Neuronal stem cell (in vitro differentiated cells): ENCODE data around the gene HOXA11.
A peak's percentile ranks its signal among the peaks of the same experiment; 100 is the strongest.

Experiments used
- DNase-seq: peaks from one replicate; pipeline ENCODE4 v3.0.0-alpha.2; 2013; ENCODE audit warnings: low spot score
- H2AFZ ChIP-seq: one replicate; pipeline ENCODE4 v1.6.1; 2013; ENCODE audit warnings: mild to moderate bottlenecking, low read length, inconsistent platforms
- H2AK5ac ChIP-seq: 2 replicates; pipeline ENCODE4 v1.6.1; 2013; ENCODE audit warnings: low read depth, mild to moderate bottlenecking, inconsistent platforms, low read length, moderate library complexity, mixed read lengths
- H2BK120ac ChIP-seq: 2 replicates; pipeline ENCODE4 v1.6.1; 2013; ENCODE audit warnings: low read depth, mild to moderate bottlenecking, inconsistent platforms, low read length, moderate library complexity, mixed read lengths
- H2BK12ac ChIP-seq: one replicate; pipeline ENCODE4 v1.6.1; 2013; ENCODE audit warnings: low read length, inconsistent platforms
- H2BK15ac ChIP-seq: 2 replicates; pipeline ENCODE4 v1.6.1; 2013; ENCODE audit warnings: mild to moderate bottlenecking, low read length, inconsistent platforms, mixed read lengths
- H2BK5ac ChIP-seq: one replicate; pipeline ENCODE4 v1.6.1; 2013; ENCODE audit warnings: inconsistent platforms, mild to moderate bottlenecking, low read length, moderate library complexity
- H3K14ac ChIP-seq: one replicate; pipeline ENCODE4 v1.6.1; 2013; ENCODE audit warnings: low read length, inconsistent platforms
- H3K18ac ChIP-seq: 2 replicates; pipeline ENCODE4 v1.6.1; 2013; ENCODE audit warnings: low read length, inconsistent platforms
- H3K23ac ChIP-seq: 2 replicates; pipeline ENCODE4 v1.6.1; 2013; ENCODE audit warnings: low read depth, mild to moderate bottlenecking, mixed read lengths, low read length, inconsistent platforms; ENCODE audit not compliant: poor library complexity
- H3K27ac ChIP-seq: replicated peaks from 3 replicates; pipeline ENCODE4 v1.5.1; 2013; ENCODE audit warnings: low read length, inconsistent platforms
- H3K27me3 ChIP-seq, 3 experiments: 2 replicates each; pipeline ENCODE4 v1.6.1; 2013; ENCODE audit warnings: low read length in 3 of 3, mild to moderate bottlenecking in 2 of 3, inconsistent platforms in 1 of 3, low read depth in 1 of 3, mixed read lengths in 1 of 3, moderate library complexity in 1 of 3; ENCODE audit not compliant: control insufficient read depth in 3 of 3, insufficient read depth in 3 of 3
- H3K36me3 ChIP-seq, 2 donors: replicated peaks in 1 of 2; 2 replicates each; pipeline ENCODE4 v1.6.1; 2013; ENCODE audit warnings: low read length in 2 of 2; ENCODE audit not compliant: control insufficient read depth in 2 of 2, insufficient read depth in 2 of 2
- H3K4ac ChIP-seq: 2 replicates; pipeline ENCODE4 v1.6.1; 2013; ENCODE audit warnings: inconsistent platforms, mild to moderate bottlenecking, low read length, moderate library complexity
- H3K4me1 ChIP-seq, 2 donors: 1 replicate in 1 of 2; 2 replicates in 1 of 2; pipeline ENCODE4 v1.6.1; 2013; ENCODE audit warnings: low read length in 2 of 2, low read depth in 1 of 2; ENCODE audit not compliant: control insufficient read depth in 2 of 2, insufficient read depth in 1 of 2
- H3K4me2 ChIP-seq: one replicate; pipeline ENCODE4 v1.6.1; 2013; ENCODE audit warnings: mild to moderate bottlenecking, low read length, inconsistent platforms; ENCODE audit not compliant: insufficient read depth, poor library complexity, severe bottlenecking
- H3K4me3 ChIP-seq, 2 donors: 2 replicates each; pipeline ENCODE4 v1.5.1; 2013; ENCODE audit warnings: low read length in 2 of 2, mild to moderate bottlenecking in 2 of 2, inconsistent platforms in 1 of 2, moderate library complexity in 1 of 2
- H3K79me1 ChIP-seq: one replicate; pipeline ENCODE4 v1.6.1; 2013; ENCODE audit warnings: low read depth, mild to moderate bottlenecking, inconsistent platforms, low read length, moderate library complexity
- H3K9ac ChIP-seq: one replicate; pipeline ENCODE4 v1.6.1; 2013; ENCODE audit warnings: mild to moderate bottlenecking, low read depth, low read length, inconsistent platforms; ENCODE audit not compliant: poor library complexity
- H3K9me3 ChIP-seq, 2 donors: replicated peaks in 1 of 2; 2 replicates each; pipeline versions ENCODE3 to v1.6.1; 2013; ENCODE audit warnings: low read length in 2 of 2, mild to moderate bottlenecking in 2 of 2, inconsistent platforms in 1 of 2, low read depth in 1 of 2, mixed read lengths in 1 of 2, moderate library complexity in 1 of 2; ENCODE audit not compliant: control insufficient read depth in 2 of 2, insufficient read depth in 1 of 2
- H4K8ac ChIP-seq: one replicate; pipeline ENCODE4 v1.6.1; 2013; ENCODE audit warnings: low read depth, mild to moderate bottlenecking, inconsistent platforms, low read length, moderate library complexity
- H4K91ac ChIP-seq: one replicate; pipeline ENCODE4 v1.6.1; 2013; ENCODE audit warnings: low read length, low read depth, mild to moderate bottlenecking, inconsistent platforms; ENCODE audit not compliant: poor library complexity
- WGBS, 2 donors: extraction: QIAGEN DNeasy Blood & Tissue Kit; methylation state at CpG; one replicate each; pipeline ENCODE4 v1.1.7; 2013; ENCODE audit warnings: missing lambda C conversion rate in 2 of 2, mixed read lengths in 1 of 2; ENCODE audit not compliant: insufficient read length in 2 of 2, insufficient replicate concordance in 1 of 2; ENCODE audit errors: extremely low coverage in 2 of 2; 5-methylcytosine and 5-hydroxymethylcytosine counted together

The HOXA11 gene

DNA sequence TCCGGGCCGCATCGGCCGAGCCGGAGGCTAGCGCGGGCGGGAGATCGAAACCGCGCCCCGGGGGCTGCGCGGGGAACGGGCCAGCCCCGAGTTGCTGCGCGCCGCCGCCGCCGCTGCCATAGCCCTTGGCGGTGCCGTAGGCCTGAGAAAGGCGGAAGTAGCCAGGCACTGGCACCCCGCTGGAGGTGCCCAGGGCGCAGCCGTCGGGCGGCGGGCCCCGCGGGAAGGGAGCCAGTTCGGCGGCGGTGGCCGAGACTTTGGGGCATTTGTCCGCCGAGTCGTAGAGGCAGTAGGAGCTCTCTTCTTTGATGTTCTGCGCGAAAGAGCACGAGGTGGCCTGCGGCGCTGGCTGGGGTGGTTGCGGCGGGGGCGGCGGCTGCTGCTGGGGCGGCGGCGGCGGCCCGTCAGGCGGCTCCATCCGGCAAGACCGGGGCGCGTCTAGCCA lies 11.5 kb downstream of the HOXA11 start:
- Histone ChIP-seq H2BK15ac (no peak overlapping the region), H4K91ac (no peak overlapping the region)

DNA sequence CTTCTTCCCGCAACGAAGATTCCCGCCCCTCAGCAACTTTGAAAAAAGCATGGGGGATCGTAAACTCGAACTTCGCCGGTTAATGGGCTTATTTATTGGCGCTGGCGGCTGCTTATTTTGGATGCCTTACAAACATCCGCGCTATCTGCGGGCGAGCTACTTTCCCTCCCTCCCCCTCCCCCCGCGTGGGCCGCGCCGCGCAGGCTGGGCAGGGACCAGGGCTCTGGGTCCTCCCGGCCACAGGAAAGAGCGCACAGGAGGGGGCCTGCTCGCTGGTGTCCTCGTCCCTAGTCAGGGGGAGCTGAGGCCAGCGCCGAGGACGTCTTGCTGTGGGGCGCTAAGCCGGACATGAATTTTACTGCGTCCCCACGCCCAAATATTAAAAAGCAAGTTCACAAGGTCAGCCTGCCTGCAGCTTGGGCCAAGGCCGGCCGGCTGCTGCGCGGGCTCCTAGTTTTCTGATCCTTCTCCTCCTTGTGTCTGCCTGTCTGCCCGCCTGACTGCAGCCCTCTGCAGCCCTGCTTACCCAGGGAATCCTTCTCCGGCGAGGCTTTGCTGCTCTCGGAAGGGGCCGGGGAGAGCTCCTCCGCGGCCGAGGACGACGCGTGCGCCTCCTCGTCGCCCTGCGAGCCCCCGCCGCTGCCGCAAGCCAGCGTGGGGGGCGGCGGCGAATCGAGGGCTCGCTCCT lies 12.1 kb downstream of the HOXA11 start:
- H3K9ac ChIP-seq, result no peak overlapping the region
- no peak overlapping the region for H2BK120ac ChIP-seq
- peak overlapping the region; percentile 11 for H3K4me2 ChIP-seq
- H3K79me1 ChIP-seq, result no peaks in the 10 kb centered on the region
- no peak overlapping the region for H2BK5ac ChIP-seq
- no peak overlapping the region for H3K27ac ChIP-seq
- WGBS, 2 donors, result no CpG with 5 or more reads among the region's 58 CpGs
- peaks cover 80 to 99% (median 94%) of the 10 kb centered on the region in 3 experiments for H3K27me3 ChIP-seq
- no peak overlapping the region for H3K4ac ChIP-seq
- no peak overlapping the region for H3K4me3 ChIP-seq
- no peak overlapping the region for H3K18ac ChIP-seq
- H4K91ac ChIP-seq, result no peak overlapping the region
- no peaks in the 10 kb centered on the region for H3K4me1 ChIP-seq
- H2BK15ac ChIP-seq, result no peak overlapping the region
- H2AK5ac ChIP-seq, result no peak overlapping the region
- no peak overlapping the region for H4K8ac ChIP-seq
- peak overlapping the region; percentile 85 for H2AFZ ChIP-seq
- H2BK12ac ChIP-seq, result no peak overlapping the region
- H3K36me3 ChIP-seq, result no peaks in the 10 kb centered on the region
- DNase-seq, result no peak
- H3K23ac ChIP-seq, result peak overlapping the region; percentile 70
- H3K14ac ChIP-seq, result no peak overlapping the region
- peaks cover 0 to 16% of the 10 kb centered on the region in 2 donors for H3K9me3 ChIP-seq

More for the DNA sequence above, 11.5 kb downstream of the HOXA11 start:
- H3K9ac ChIP-seq, result no peak overlapping the region
- H2AFZ ChIP-seq, result peak overlapping the region; percentile 85
- no peak overlapping the region for H2AK5ac ChIP-seq
- peak overlapping the region; percentile 80 for H3K23ac ChIP-seq
- H3K4me3 ChIP-seq, result no peak overlapping the region
- H2BK5ac ChIP-seq, result peak overlapping the region; percentile 39
- no peak overlapping the region for H3K4ac ChIP-seq
- H3K14ac ChIP-seq, result no peak overlapping the region
- DNase-seq, result no peak
- peaks cover 75 to 99% (median 94%) of the 10 kb centered on the region in 3 experiments for H3K27me3 ChIP-seq
- peaks cover 0 to 16% of the 10 kb centered on the region in 2 donors for H3K9me3 ChIP-seq
- H2BK120ac ChIP-seq, result no peak overlapping the region
- H3K36me3 ChIP-seq, result no peaks in the 10 kb centered on the region
- no peak overlapping the region for H2BK12ac ChIP-seq
- H3K79me1 ChIP-seq, result no peaks in the 10 kb centered on the region
- H3K4me1 ChIP-seq, result no peaks in the 10 kb centered on the region
- no peak overlapping the region for H4K8ac ChIP-seq
- no CpG with 5 or more reads among the region's 59 CpGs for WGBS, 2 donors
- no peak overlapping the region for H3K18ac ChIP-seq
- H3K27ac ChIP-seq, result no peak overlapping the region
- no peak overlapping the region for H3K4me2 ChIP-seq

DNA sequence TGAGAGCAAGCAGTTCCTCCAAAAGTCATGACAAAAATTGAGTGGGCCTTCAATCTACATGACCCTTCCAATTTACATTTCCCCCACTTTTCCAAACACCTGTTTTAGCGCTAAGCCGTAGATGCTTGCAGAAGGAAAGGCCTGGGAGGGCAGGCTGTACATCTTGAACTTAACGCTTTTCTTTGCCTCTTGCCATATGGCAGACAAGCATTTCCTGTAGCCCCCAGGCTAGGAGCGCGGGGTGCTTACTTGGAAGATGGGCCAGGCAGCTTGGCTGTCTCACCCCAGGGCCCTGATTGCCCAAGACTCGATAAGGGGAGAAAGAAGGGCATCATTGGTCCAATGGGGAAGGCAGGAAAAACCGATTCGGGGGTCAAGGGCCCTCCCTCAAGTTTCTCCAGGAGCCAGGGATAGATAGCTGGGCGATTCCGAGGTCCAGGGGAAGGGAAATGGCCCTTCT lies 12.7 kb downstream of the HOXA11 start:
- H3K9me3 ChIP-seq, result peaks cover 0 to 16% of the 10 kb centered on the region in 2 donors
- H3K4me1 ChIP-seq, result no peaks in the 10 kb centered on the region
- H3K4me3 ChIP-seq, result no peak overlapping the region
- WGBS, 2 donors, result no CpG with 5 or more reads among the region's 10 CpGs
- no peak overlapping the region for H3K23ac ChIP-seq
- no peak overlapping the region for H2BK120ac ChIP-seq
- peaks cover 81 to 99% (median 94%) of the 10 kb centered on the region in 3 experiments for H3K27me3 ChIP-seq
- no peak overlapping the region for H2BK12ac ChIP-seq
- no peaks in the 10 kb centered on the region for H3K36me3 ChIP-seq
- no peak overlapping the region for H2AFZ ChIP-seq
- no peak overlapping the region for H3K14ac ChIP-seq
- H3K18ac ChIP-seq, result no peak overlapping the region
- no peak overlapping the region for H4K91ac ChIP-seq
- no peak overlapping the region for H2BK5ac ChIP-seq
- H3K4me2 ChIP-seq, result no peak overlapping the region
- H3K9ac ChIP-seq, result no peak overlapping the region
- H3K27ac ChIP-seq, result no peak overlapping the region
- no peak overlapping the region for H2BK15ac ChIP-seq
- no peak for DNase-seq
- no peaks in the 10 kb centered on the region for H3K79me1 ChIP-seq
- no peak overlapping the region for H3K4ac ChIP-seq
- H4K8ac ChIP-seq, result no peak overlapping the region
- no peak overlapping the region for H2AK5ac ChIP-seq

DNA sequence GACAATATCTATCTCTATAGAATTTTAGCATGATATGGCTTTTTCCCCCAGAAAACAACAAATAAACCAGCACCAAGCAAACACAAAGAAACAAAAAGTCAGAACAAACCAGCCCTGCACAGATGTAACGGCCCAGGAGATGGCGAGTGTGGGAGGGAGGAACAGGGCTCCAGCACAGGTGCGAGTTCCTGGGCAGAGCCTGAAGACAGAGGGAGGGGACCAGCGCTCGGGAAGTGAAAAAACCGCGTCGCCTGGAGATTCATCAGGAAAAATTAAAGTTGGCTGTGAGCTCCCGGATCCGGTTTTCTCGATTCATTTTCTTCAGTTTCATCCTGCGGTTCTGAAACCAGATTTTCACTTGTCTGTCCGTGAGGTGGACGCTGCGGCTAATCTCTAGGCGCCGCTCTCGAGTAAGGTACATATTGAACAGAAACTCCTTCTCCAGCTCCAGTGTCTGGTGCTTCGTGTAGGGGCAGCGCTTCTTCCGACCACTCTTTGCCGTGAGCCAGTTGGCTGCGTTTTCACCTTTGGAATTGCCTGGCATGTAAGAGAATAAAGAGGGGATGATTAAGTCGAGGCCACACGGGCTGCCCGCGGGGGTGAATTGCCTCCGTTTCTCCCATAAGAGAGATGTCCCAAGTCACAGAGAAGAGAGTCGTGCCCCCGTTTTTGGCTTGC lies 13.3 kb downstream of the HOXA11 start:
- no peak overlapping the region for H3K27ac ChIP-seq
- peaks cover 0 to 16% of the 10 kb centered on the region in 2 donors for H3K9me3 ChIP-seq
- H3K27me3 ChIP-seq, result peaks cover 83 to 99% (median 94%) of the 10 kb centered on the region in 3 experiments
- no peak overlapping the region for H3K14ac ChIP-seq
- H3K9ac ChIP-seq, result no peak overlapping the region
- H2BK120ac ChIP-seq, result no peak overlapping the region
- no peak overlapping the region for H2BK15ac ChIP-seq
- H3K18ac ChIP-seq, result no peak overlapping the region
- H3K36me3 ChIP-seq, result no peaks in the 10 kb centered on the region
- H3K4me1 ChIP-seq, result no peaks in the 10 kb centered on the region
- no peak overlapping the region for H4K91ac ChIP-seq
- WGBS, 2 donors, result no CpG with 5 or more reads among the region's 30 CpGs
- H3K79me1 ChIP-seq, result no peaks in the 10 kb centered on the region
- no peak overlapping the region for H2BK12ac ChIP-seq
- no peak overlapping the region for H3K23ac ChIP-seq
- no peak overlapping the region for H2BK5ac ChIP-seq
- no peak overlapping the region for H3K4me3 ChIP-seq
- no peak for DNase-seq
- no peak overlapping the region for H3K4me2 ChIP-seq
- no peak overlapping the region for H3K4ac ChIP-seq
- H2AK5ac ChIP-seq, result no peak overlapping the region
- H4K8ac ChIP-seq, result no peak overlapping the region
- H2AFZ ChIP-seq, result no peak overlapping the region
